DND-41 (cell line): ENCODE results near the gene DDX24.

Experiments used
- ATAC-seq: fragments of 200-7000 bp; cut with Tn5 transposase; 3 replicates; pipeline ENCODE4 v1.9.1; 2021; ENCODE audit warnings: low read depth; ENCODE audit not compliant: insufficient read depth
- DNase-seq: peaks from one replicate; pipeline ENCODE4 v3.0.0-alpha.2; 2020
- H2AFZ ChIP-seq: 2 replicates; pipeline ENCODE4 v1.6.0; 2012; ENCODE audit warnings: low read depth, low read length
- H3K27ac ChIP-seq: 2 replicates; pipeline ENCODE4 v1.5.1; 2012; ENCODE audit warnings: low read length, inconsistent platforms
- H3K27me3 ChIP-seq: fragments of 200-600 bp; sonication (generic); 2 replicates; pipeline ENCODE4 v1.6.0; 2012; ENCODE audit warnings: low read length, mild to moderate bottlenecking, inconsistent platforms; ENCODE audit not compliant: insufficient read depth, poor library complexity
- H3K36me3 ChIP-seq: 2 replicates; pipeline ENCODE4 v1.5.1; 2012; ENCODE audit warnings: low read length, inconsistent platforms; ENCODE audit not compliant: insufficient read depth
- H3K4me1 ChIP-seq: 2 replicates; pipeline ENCODE4 v1.5.1; 2012; ENCODE audit warnings: mild to moderate bottlenecking, low read length; ENCODE audit not compliant: insufficient read depth
- H3K4me2 ChIP-seq: 2 replicates; pipeline ENCODE4 v1.6.0; 2012; ENCODE audit warnings: mild to moderate bottlenecking, moderate library complexity, low read length, inconsistent platforms; ENCODE audit not compliant: insufficient read depth
- H3K4me3 ChIP-seq, 2 experiments: fragments of 200-600 bp in 1 of 2; shearing (Covaris generic) in 1 of 2; 2 replicates each; pipeline ENCODE4 v1.5.1; 2012 to 2016; ENCODE audit warnings: inconsistent platforms in 2 of 2, low read length in 2 of 2, mild to moderate bottlenecking in 2 of 2, low read depth in 1 of 2, moderate library complexity in 1 of 2
- H3K79me2 ChIP-seq: 2 replicates; pipeline ENCODE4 v1.6.0; 2012; ENCODE audit warnings: low read length, inconsistent platforms; ENCODE audit not compliant: insufficient read depth
- H3K9ac ChIP-seq: 2 replicates; pipeline ENCODE4 v1.6.0; 2012; ENCODE audit warnings: low read depth, mild to moderate bottlenecking, inconsistent platforms, low read length, moderate library complexity
- H3K9me3 ChIP-seq: 2 replicates; pipeline ENCODE4 v1.5.1; 2012; ENCODE audit warnings: low read length, moderate library complexity, mild to moderate bottlenecking, inconsistent platforms; ENCODE audit not compliant: insufficient read depth, severe bottlenecking
- H4K20me1 ChIP-seq: 2 replicates; pipeline ENCODE4 v1.6.0; 2012; ENCODE audit warnings: low read length; ENCODE audit not compliant: insufficient read depth
- CTCF ChIP-seq: IDR thresholded peaks from 2 replicates; pipeline ENCODE4 v1.5.1; 2012; ENCODE audit warnings: borderline replicate concordance, low read length, moderate library complexity, mild to moderate bottlenecking; ENCODE audit not compliant: poor library complexity, severe bottlenecking; ENCODE audit errors: extremely low read depth
- EZH2 ChIP-seq: IDR thresholded peaks from 3 replicates; pipeline ENCODE4 v1.6.1; 2012; ENCODE audit warnings: borderline replicate concordance, low read depth, mild to moderate bottlenecking, moderate library complexity, low read length, inconsistent platforms; ENCODE audit not compliant: severe bottlenecking

DDX24 gene

GRCh38 chr14:94038921-94039629 lies 41.9 kb downstream of the DDX24 start:
- peaks cover 7% of the 10 kb centered on the region for H4K20me1 ChIP-seq
- no peak overlapping the region for H2AFZ ChIP-seq
- no peak overlapping the region for H3K9ac ChIP-seq
- DNase-seq (no peak), ATAC-seq (no peak)
- H3K27ac ChIP-seq, result no peak overlapping the region
- no peaks in the 10 kb centered on the region for H3K36me3 ChIP-seq
- H3K27me3 ChIP-seq, result peaks cover 3% of the 10 kb centered on the region
- TF ChIP-seq EZH2, result no peak
- TF ChIP-seq CTCF, result no peak
- H3K79me2 ChIP-seq, result no peaks in the 10 kb centered on the region
- H3K4me3 ChIP-seq, result no peak overlapping the region
- no peak overlapping the region for H3K4me2 ChIP-seq
- H3K9me3 ChIP-seq, result no peaks in the 10 kb centered on the region
- H3K4me1 ChIP-seq, result no peaks in the 10 kb centered on the region

- ATAC-seq, result no peak
- peaks cover 7% of the 10 kb centered on the region for H4K20me1 ChIP-seq
Observed at GRCh38 chr14:94038510-94038909, 42.5 kb downstream of the DDX24 start.

GRCh38 chr14:94037954-94038353 lies 43.0 kb downstream of the DDX24 start:
- Histone ChIP-seq H3K9me3 (no peaks in the 10 kb centered on the region), H3K27me3 (peaks cover 3% of the 10 kb centered on the region), H3K79me2 (no peaks in the 10 kb centered on the region), H3K9ac (no peak overlapping the region), H4K20me1 (peaks cover 7% of the 10 kb centered on the region), H2AFZ (no peak overlapping the region), H3K4me3 (no peak overlapping the region), H3K36me3 (no peaks in the 10 kb centered on the region), H3K4me2 (no peak overlapping the region), H3K4me1 (no peaks in the 10 kb centered on the region), H3K27ac (no peak overlapping the region)
- ATAC-seq (no peak), DNase-seq (no peak)
- TF ChIP-seq CTCF, result no peak
- no peak for TF ChIP-seq EZH2

More at GRCh38 chr14:94038510-94038909, 42.5 kb downstream of the DDX24 start:
- Histone ChIP-seq H2AFZ (no peak overlapping the region), H3K36me3 (no peaks in the 10 kb centered on the region), H3K27ac (no peak overlapping the region), H3K4me1 (no peaks in the 10 kb centered on the region), H3K79me2 (no peaks in the 10 kb centered on the region), H3K4me3 (no peak overlapping the region), H3K9ac (no peak overlapping the region), H3K4me2 (no peak overlapping the region), H3K9me3 (no peaks in the 10 kb centered on the region), H3K27me3 (peaks cover 3% of the 10 kb centered on the region)
- TF ChIP-seq EZH2 (no peak), CTCF (no peak)
- DNase-seq, result no peak
